Fibroblast of mammary gland (primary cell): ENCODE results near the gene SH3RF3.

Source experiments
- DNase-seq: peaks from one replicate; pipeline ENCODE4 v3.0.0-alpha.2; 2010; ENCODE audit warnings: low read depth
- H3K4me3 ChIP-seq: 2 replicates; pipeline ENCODE4 v1.5.1; 2011; ENCODE audit warnings: low read depth, mild to moderate bottlenecking, low read length, moderate library complexity; ENCODE audit not compliant: control insufficient read depth
- TF ChIP-seq, protein P1 (sequence below): conservative IDR thresholded peaks from 2 replicates; pipeline ENCODE4 v1.5.1; 2011; ENCODE audit warnings: low read depth, low read length, inconsistent platforms; ENCODE audit not compliant: control insufficient read depth, insufficient read depth

Gene SH3RF3

GRCh38 chr2:109290887-109291643, 162.1 kb downstream of the SH3RF3 start:
- DNase-seq = peak; percentile 44
- H3K4me3 ChIP-seq = no peak overlapping the region
- TF ChIP-seq, protein P1, sequence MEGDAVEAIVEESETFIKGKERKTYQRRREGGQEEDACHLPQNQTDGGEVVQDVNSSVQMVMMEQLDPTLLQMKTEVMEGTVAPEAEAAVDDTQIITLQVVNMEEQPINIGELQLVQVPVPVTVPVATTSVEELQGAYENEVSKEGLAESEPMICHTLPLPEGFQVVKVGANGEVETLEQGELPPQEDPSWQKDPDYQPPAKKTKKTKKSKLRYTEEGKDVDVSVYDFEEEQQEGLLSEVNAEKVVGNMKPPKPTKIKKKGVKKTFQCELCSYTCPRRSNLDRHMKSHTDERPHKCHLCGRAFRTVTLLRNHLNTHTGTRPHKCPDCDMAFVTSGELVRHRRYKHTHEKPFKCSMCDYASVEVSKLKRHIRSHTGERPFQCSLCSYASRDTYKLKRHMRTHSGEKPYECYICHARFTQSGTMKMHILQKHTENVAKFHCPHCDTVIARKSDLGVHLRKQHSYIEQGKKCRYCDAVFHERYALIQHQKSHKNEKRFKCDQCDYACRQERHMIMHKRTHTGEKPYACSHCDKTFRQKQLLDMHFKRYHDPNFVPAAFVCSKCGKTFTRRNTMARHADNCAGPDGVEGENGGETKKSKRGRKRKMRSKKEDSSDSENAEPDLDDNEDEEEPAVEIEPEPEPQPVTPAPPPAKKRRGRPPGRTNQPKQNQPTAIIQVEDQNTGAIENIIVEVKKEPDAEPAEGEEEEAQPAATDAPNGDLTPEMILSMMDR = no peak

DNA sequence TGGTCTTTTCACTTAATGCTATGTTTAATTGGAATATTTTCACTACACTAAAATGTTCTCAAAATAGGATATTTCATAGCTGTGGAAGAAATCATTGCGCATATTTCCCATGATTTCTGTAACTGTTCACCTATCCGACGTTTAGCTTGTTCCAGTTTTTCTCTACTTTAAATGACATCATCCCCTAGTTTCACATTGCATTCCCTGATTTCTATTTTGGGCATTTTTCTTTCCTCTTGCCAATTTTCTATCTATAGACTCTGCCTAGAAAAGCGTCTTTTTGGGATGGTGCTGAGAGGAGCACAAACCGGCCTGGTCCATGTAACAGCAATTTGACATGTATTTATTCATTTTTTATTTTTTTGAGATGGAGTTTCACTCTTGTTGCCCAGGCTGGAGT, 163.4 kb downstream of the SH3RF3 start:
- no peak overlapping the region for H3K4me3 ChIP-seq
- DNase-seq = no peak
- TF ChIP-seq, protein P1 = no peak

DNA sequence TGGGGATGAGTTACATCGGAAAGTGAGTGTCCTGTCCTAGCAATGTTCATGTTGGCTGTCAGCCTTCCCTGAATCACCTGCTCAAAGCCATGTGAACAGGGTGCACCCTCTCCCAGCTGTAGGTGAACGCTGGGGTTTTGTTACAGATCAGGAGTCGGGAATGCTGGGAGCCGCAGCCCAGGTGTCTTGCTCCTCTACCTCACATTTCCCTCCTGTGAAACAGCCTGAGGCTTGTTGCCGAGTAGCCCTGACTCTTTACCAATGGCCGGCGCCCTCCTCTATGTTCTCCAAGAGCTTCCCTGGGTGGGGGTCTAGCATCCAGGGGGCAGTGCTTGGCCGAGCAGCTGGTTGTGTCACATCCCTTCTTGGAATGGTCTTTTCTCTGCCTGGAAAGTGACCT, 164.7 kb downstream of the SH3RF3 start:
- DNase-seq = no peak
- no peak overlapping the region for H3K4me3 ChIP-seq
- TF ChIP-seq, protein P1 = no peak

DNA sequence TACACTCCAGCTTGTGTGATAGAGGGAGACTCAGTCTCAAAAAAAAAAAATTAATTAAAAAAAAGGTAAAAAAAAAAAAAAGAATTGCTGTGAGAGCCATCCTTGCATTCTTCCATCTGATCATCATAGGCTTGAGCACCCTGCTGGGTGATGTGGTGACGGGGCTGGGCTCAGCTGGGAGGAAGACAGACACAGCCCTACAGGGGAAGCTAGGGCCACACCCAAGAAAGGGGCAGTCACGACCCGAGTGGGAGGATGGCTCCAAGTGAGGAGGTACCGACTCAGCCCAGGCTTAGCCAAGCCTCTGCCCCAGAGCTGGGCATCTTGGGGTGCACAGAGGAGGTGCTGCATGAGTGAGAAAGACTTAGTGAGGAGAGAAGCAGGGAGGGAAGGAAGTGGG, 165.5 kb downstream of the SH3RF3 start:
- no peak overlapping the region for H3K4me3 ChIP-seq
- TF ChIP-seq, protein P1 = no peak
- DNase-seq = no peak

GRCh38 chr2:109295070-109295780, 166.2 kb downstream of the SH3RF3 start:
- no peak for DNase-seq
- TF ChIP-seq, protein P1 = no peak
- H3K4me3 ChIP-seq = no peak overlapping the region

- TF ChIP-seq, protein P1 = no peak
- H3K4me3 ChIP-seq = no peak overlapping the region
- no peak for DNase-seq
These were observed 166.7 kb downstream of the SH3RF3 start for GRCh38 chr2:109295781-109296117.
